Measurements from ENCODE around the gene GAL3ST3. TPM values are rescaled to one million over a fixed set of nuclear protein-coding genes. Genes with fewer than 3 reads are reported as not detected.

The GAL3ST3 gene
- polyA plus RNA-seq, 1 donor (not counting 4 experiments of a cell fraction or from before 2014, with no cell fraction given): not detected

- peaks cover 14% of the 10 kb centered on the region for H3K4me1 ChIP-seq (ENCODE audit: control insufficient read depth, extremely low read depth, insufficient read depth, low read length)
- H3K4me3 ChIP-seq (ENCODE audit: control insufficient read depth in 2 of 3, extremely low read depth in 1 of 3, insufficient read depth in 2 of 3, low read depth in 1 of 3, low read length in 3 of 3): no peak overlapping the region
- no peaks in the 10 kb centered on the region for H3K9me1 ChIP-seq (ENCODE audit: control insufficient read depth, extremely low read depth, insufficient read depth, low read length)
- no peak overlapping the region for H3K9ac ChIP-seq (ENCODE audit: control insufficient read depth, extremely low read depth, insufficient read depth, low read length)
- FAIRE-seq (no peak), DNase-seq (ENCODE audit: low read depth, low spot score) (no peak)
- no peak overlapping the region for H2AFZ ChIP-seq (ENCODE audit: control insufficient read depth, low read length)
- TF ChIP-seq EZH2 (IDR thresholded peaks at IDR 0.05; ENCODE audit: low read length) (no peak), CTCF (optimal IDR thresholded peaks at IDR 0.05 in 1 of 3, IDR thresholded peaks at IDR 0.05 in 1 of 3, conservative IDR thresholded peaks at IDR 0.05 in 1 of 3; ENCODE audit: extremely low read depth in 1 of 3, insufficient read depth in 2 of 3, low read length in 3 of 3) (no peak)
- no peak overlapping the region for H3K27ac ChIP-seq (ENCODE audit: control insufficient read depth, insufficient read depth, low read length)
- H3K27me3 ChIP-seq (ENCODE audit: control insufficient read depth, extremely low read depth, insufficient read depth, low read length): peaks cover 9% of the 10 kb centered on the region
- H3K36me3 ChIP-seq (ENCODE audit: control insufficient read depth in 2 of 2, extremely low read depth in 1 of 2, insufficient read depth in 2 of 2, low read length in 2 of 2): no peaks in the 10 kb centered on the region
- dilution Hi-C loops (cut with MboI; ENCODE audit: extremely low pct_ligation_motif_present, low sequenced_read_pairs): no loop called here
- H3K4me2 ChIP-seq (ENCODE audit: control insufficient read depth, extremely low read depth, insufficient read depth, low read depth, low read length): no peak overlapping the region
- no peaks in the 10 kb centered on the region for H4K20me1 ChIP-seq (ENCODE audit: control insufficient read depth, extremely low read depth, insufficient read depth, low read length)
- no peaks in the 10 kb centered on the region for H3K9me3 ChIP-seq (ENCODE audit: control insufficient read depth, low read depth, low read length)
- no peaks in the 10 kb centered on the region for H3K79me2 ChIP-seq (ENCODE audit: control insufficient read depth, insufficient read depth, low read length)
Observed at GRCh38 chr11:66020212-66020611, 28.7 kb downstream of the GAL3ST3 start.

DNA sequence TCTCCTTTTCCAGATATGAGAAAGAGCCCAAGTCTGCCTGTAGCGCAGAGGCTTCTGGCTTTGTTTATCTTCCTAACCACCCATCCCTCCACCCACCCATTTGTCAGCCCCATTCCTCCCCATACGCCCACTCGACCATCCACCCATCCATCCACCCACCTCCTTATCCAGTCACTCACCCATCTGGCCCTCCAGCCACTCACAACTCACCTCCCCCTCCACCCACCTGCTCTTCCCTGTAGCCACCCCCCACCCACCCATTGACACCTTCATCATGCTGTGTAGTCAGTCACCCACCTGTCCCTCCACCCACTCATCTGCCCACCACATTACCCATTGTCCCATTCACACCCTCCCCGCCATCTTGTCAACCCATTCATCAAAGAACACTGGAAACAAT lies 31.6 kb downstream of the GAL3ST3 start:
- Histone ChIP-seq H3K9me3 (ENCODE audit: control insufficient read depth, low read depth, low read length) (no peaks in the 10 kb centered on the region), H3K4me3 (ENCODE audit: control insufficient read depth in 2 of 3, extremely low read depth in 1 of 3, insufficient read depth in 2 of 3, low read depth in 1 of 3, low read length in 3 of 3) (no peak overlapping the region), H2AFZ (ENCODE audit: control insufficient read depth, low read length) (no peak overlapping the region), H4K20me1 (ENCODE audit: control insufficient read depth, extremely low read depth, insufficient read depth, low read length) (no peaks in the 10 kb centered on the region), H3K27me3 (ENCODE audit: control insufficient read depth, extremely low read depth, insufficient read depth, low read length) (no peaks in the 10 kb centered on the region), H3K4me1 (ENCODE audit: control insufficient read depth, extremely low read depth, insufficient read depth, low read length) (peaks cover 20% of the 10 kb centered on the region), H3K36me3 (ENCODE audit: control insufficient read depth in 2 of 2, extremely low read depth in 1 of 2, insufficient read depth in 2 of 2, low read length in 2 of 2) (no peaks in the 10 kb centered on the region), H3K79me2 (ENCODE audit: control insufficient read depth, insufficient read depth, low read length) (no peaks in the 10 kb centered on the region), H3K4me2 (ENCODE audit: control insufficient read depth, extremely low read depth, insufficient read depth, low read depth, low read length) (no peak overlapping the region), H3K9me1 (ENCODE audit: control insufficient read depth, extremely low read depth, insufficient read depth, low read length) (no peaks in the 10 kb centered on the region), H3K27ac (ENCODE audit: control insufficient read depth, insufficient read depth, low read length) (no peak overlapping the region), H3K9ac (ENCODE audit: control insufficient read depth, extremely low read depth, insufficient read depth, low read length) (no peak overlapping the region)
- TF ChIP-seq CTCF (optimal IDR thresholded peaks at IDR 0.05 in 1 of 3, IDR thresholded peaks at IDR 0.05 in 1 of 3, conservative IDR thresholded peaks at IDR 0.05 in 1 of 3; ENCODE audit: extremely low read depth in 1 of 3, insufficient read depth in 2 of 3, low read length in 3 of 3) (no peak), EZH2 (IDR thresholded peaks at IDR 0.05; ENCODE audit: low read length) (no peak)
- no peak for DNase-seq (ENCODE audit: low read depth, low spot score)
- dilution Hi-C loops (cut with MboI; ENCODE audit: extremely low pct_ligation_motif_present, low sequenced_read_pairs): no loop called here
- no peak for FAIRE-seq

Measured in keratinocyte (primary cell).